PFSK-1 (cell line): ENCODE data around the gene XRCC3.

Experiments used
- FOXP2 ChIP-seq: optimal IDR thresholded peaks from 2 replicates; pipeline ENCODE3; 2011; ENCODE audit warnings: borderline replicate concordance, control low read depth, inconsistent platforms; ENCODE audit not compliant: insufficient read depth; ENCODE audit errors: extremely low read length, extremely low read depth
- POLR2AphosphoS5 ChIP-seq: IDR thresholded peaks from 2 replicates; pipeline ENCODE4 v1.6.1; 2012; ENCODE audit warnings: low read depth, mild to moderate bottlenecking, control low read depth, low read length, moderate library complexity
- REST ChIP-seq, 2 experiments: IDR thresholded peaks; 2 replicates each; pipeline versions ENCODE4 v1.6.1 to v1.8.0; 2011 to 2012; ENCODE audit warnings: low read depth in 2 of 2, low read length in 2 of 2, control low read depth in 1 of 2, inconsistent platforms in 1 of 2, mild to moderate bottlenecking in 1 of 2, moderate library complexity in 1 of 2; ENCODE audit not compliant: insufficient read depth in 1 of 2
- SIN3A ChIP-seq: IDR thresholded peaks from 2 replicates; pipeline ENCODE4 v1.6.1; 2012; ENCODE audit warnings: mild to moderate bottlenecking, low read length, moderate library complexity, borderline replicate concordance; ENCODE audit not compliant: insufficient read depth
- TAF1 ChIP-seq: IDR thresholded peaks from 2 replicates; pipeline ENCODE4 v1.6.1; 2012; ENCODE audit warnings: low read length, control low read depth, borderline replicate concordance; ENCODE audit not compliant: insufficient read depth

Gene XRCC3

GRCh38 chr14:103712633-103713247, 2.5 kb downstream of the XRCC3 start:
- TF ChIP-seq SIN3A (no peak), REST (IDR thresholded peaks at IDR 0.05; ENCODE audit: insufficient read depth in 1 of 2, low read depth in 2 of 2, low read length in 2 of 2) (no peak), POLR2AphosphoS5 (no peak), TAF1 (no peak), FOXP2 (no peak)

GRCh38 chr14:103711516-103712431, 3.5 kb downstream of the XRCC3 start:
- TF ChIP-seq POLR2AphosphoS5 (no peak), FOXP2 (no peak), TAF1 (no peak), REST (IDR thresholded peaks at IDR 0.05; ENCODE audit: insufficient read depth in 1 of 2, low read depth in 2 of 2, low read length in 2 of 2) (no peak), SIN3A (no peak)

DNA sequence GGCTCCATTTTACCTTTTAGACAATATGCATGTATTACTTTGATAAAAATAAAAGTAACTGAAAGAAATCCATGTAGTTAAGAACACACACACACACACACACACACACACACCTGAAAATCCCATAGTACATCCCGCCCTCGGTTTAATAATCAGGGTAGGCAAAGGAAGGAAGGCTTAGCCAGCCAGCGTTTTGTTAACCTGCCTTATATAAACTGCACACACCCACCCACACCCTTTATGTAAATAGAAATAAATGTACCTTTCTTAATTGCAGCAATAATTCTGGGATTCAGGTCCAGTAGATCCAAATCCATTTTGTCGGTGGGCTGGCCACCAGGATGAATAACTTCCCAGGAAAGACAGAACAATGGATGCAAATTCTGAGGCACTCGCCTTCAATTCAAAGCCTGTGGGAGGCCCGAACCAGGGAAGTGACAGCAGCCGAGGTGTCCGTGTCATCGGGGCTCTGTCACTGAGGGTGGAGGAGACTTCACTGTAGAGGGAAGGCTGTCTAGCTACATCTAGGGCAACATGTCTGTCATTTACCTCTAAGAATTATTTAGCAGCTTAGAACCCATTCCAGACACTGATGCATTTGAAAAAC, 4.4 kb downstream of the XRCC3 start:
- TF ChIP-seq REST (IDR thresholded peaks at IDR 0.05; ENCODE audit: insufficient read depth in 1 of 2, low read depth in 2 of 2, low read length in 2 of 2): no peak
- TF ChIP-seq SIN3A: no peak
- TF ChIP-seq TAF1: no peak
- no peak for TF ChIP-seq FOXP2
- no peak for TF ChIP-seq POLR2AphosphoS5

DNA sequence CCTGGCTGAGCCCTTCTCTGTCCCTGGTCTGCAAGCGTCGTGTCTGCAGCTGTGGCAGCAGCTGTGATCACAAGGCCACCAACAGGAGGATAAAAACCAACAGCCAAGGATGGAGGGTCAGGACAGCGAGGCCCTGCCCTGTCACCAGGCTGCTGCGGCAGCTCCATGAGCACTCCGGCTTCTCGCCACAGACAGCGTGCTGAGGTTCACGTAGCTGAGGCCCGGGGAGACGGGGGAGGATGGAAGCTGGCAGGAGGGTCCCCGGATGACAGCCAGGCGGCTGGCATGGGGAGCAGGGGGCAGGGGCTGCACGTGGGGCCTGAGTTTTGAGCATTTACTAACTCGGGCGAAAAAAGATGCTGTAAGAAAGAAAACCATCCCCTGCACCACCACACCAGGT, 5.4 kb downstream of the XRCC3 start:
- TF ChIP-seq REST (IDR thresholded peaks at IDR 0.05; ENCODE audit: insufficient read depth in 1 of 2, low read depth in 2 of 2, low read length in 2 of 2) (no peak), POLR2AphosphoS5 (no peak), TAF1 (no peak), FOXP2 (no peak), SIN3A (no peak)
